ENCODE measurements around the gene ARFIP1.
A peak's percentile ranks its signal among the peaks of the same experiment; 100 is the strongest.

Gene ARFIP1

DNA sequence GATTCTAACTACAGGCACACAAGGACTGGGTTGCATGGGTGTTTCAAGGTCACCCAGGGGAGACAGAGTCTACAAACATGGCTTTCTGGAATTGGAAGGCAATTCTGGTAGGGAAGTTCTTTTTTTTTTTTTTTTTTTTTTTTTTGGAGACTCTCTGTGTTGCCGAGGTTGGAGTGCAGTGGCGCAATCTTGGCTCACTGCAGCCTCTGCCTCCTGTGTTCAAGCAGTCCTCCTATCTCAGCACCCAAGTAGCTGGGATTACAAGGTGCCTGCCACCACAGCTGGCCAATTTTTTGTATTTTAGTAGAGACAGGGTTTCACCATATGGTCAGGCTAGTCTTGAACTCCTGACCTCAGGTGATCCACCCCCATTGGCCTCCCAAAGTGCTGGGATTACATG lies 140.1 kb downstream of the ARFIP1 start:
- TF ChIP-seq, protein P1, sequence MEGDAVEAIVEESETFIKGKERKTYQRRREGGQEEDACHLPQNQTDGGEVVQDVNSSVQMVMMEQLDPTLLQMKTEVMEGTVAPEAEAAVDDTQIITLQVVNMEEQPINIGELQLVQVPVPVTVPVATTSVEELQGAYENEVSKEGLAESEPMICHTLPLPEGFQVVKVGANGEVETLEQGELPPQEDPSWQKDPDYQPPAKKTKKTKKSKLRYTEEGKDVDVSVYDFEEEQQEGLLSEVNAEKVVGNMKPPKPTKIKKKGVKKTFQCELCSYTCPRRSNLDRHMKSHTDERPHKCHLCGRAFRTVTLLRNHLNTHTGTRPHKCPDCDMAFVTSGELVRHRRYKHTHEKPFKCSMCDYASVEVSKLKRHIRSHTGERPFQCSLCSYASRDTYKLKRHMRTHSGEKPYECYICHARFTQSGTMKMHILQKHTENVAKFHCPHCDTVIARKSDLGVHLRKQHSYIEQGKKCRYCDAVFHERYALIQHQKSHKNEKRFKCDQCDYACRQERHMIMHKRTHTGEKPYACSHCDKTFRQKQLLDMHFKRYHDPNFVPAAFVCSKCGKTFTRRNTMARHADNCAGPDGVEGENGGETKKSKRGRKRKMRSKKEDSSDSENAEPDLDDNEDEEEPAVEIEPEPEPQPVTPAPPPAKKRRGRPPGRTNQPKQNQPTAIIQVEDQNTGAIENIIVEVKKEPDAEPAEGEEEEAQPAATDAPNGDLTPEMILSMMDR (IDR thresholded peaks at IDR 0.05; ENCODE audit: insufficient read depth, low read depth, low read length, missing control alignments), result no peak
- DNase-seq (ENCODE audit: low read depth), result no peak
- H3K4me3 ChIP-seq (ENCODE audit: low read depth, low read length), result no peak overlapping the region

DNA sequence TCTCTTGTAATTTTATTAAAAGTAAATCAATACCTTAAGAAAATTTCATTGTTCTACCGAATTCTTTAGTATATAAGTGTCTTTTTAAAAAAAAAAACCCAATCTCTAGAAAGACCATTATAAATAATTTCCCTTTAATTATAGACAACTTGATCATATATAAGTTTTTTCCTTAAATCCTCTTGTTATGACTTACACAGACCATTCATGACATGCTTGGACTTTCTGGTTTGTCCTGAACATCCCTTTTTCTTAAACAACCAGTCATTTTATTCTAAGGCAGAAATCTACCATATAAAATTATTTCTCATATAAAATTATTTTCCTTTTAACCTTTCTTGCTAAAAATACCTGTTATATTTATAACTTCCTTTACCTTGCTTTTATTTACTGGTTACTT lies 141.0 kb downstream of the ARFIP1 start:
- TF ChIP-seq, protein P1 (IDR thresholded peaks at IDR 0.05; ENCODE audit: insufficient read depth, low read depth, low read length, missing control alignments), result no peak
- DNase-seq (ENCODE audit: low read depth), result no peak

DNA sequence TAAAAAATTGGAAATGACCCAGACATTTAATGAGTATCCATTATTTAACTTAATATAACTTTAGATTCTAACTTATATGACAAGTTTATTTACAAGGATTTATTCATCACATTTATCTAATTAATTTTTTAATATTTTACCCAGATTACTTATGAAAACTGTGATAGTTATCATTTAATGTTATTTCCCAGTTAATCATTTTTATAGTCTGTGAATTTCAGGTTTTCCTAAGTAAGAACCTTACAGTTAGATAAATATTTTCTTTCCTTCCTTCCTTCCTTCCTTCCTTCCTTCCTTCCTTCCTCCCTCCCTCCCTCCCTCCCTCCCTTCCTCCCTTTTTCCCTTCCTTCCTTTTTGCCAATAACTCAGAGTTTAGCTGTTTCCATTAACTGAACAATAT lies 141.5 kb downstream of the ARFIP1 start:
- no peak for DNase-seq (ENCODE audit: low read depth)
- no peak overlapping the region for H3K4me3 ChIP-seq (ENCODE audit: low read depth, low read length)
- TF ChIP-seq, protein P1 (IDR thresholded peaks at IDR 0.05; ENCODE audit: insufficient read depth, low read depth, low read length, missing control alignments), result no peak

More for the DNA sequence above, 141.0 kb downstream of the ARFIP1 start:
- no peak overlapping the region for H3K4me3 ChIP-seq (ENCODE audit: low read depth, low read length)

DNA sequence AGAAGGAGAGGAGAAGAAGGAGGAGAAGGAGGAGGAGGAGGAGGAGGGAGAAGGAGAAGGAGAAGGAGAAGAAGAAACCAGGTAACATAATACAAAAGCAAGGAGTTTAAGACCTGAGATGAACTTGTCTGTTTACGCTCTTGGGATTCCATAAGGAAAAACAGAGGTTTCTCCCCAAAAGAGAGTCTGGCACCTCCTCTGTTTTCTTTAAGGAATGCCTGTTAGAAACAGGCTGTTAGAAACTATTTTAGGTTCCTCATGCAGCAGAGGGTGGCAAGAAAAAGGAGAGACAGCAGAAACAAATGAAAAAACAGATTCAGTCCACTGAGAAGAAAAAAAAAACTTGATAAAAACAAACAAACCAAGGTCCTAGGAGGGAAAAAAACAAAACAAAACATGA lies 146.1 kb downstream of the ARFIP1 start:
- DNase-seq (ENCODE audit: low read depth), result no peak
- no peak overlapping the region for H3K4me3 ChIP-seq (ENCODE audit: low read depth, low read length)
- TF ChIP-seq, protein P1 (IDR thresholded peaks at IDR 0.05; ENCODE audit: insufficient read depth, low read depth, low read length, missing control alignments), result no peak

DNA sequence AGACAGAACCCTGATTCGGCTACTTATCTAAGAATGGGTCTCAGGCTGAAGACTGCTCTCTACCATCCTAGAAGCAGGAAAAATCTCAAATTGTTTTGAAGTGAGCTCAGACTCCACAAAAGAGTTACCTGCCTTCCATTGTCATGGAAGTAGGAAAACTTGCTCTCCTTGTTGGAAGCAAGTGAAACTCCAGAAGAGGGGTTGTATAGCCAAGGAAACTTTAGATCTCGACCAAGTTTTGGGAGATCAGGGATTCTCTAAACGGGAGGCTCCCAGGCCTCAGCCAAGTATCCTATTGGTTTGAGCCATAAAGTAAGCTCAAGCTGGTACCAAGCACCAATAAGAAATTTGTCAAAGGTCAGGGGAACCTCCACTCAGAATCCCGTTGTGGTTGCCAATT lies 147.2 kb downstream of the ARFIP1 start:
- TF ChIP-seq, protein P1 (IDR thresholded peaks at IDR 0.05; ENCODE audit: insufficient read depth, low read depth, low read length, missing control alignments), result no peak
- DNase-seq (ENCODE audit: low read depth), result no peak
- no peak overlapping the region for H3K4me3 ChIP-seq (ENCODE audit: low read depth, low read length)

DNA sequence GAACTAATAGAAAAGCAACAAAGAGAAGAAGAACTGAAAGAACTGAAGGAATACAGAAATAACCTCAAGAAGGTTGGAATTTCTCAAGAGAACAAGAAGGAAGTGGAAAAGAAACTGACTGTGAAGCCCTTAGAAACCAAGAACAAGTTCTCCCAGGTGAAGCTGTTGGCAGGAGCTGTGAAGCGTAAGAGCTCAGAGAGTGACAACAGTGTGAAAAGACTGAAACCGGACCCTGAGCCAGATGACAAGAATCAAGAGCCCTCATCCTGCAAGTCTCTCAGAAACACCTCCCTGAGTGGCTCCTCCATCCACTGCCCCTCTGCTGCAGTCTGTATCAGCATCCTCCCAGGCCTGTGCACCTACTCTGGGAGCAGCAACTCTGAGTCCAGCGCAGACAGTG lies 148.0 kb downstream of the ARFIP1 start:
- peak; percentile 26 for DNase-seq (ENCODE audit: low read depth)
- H3K4me3 ChIP-seq (ENCODE audit: low read depth, low read length), result no peak overlapping the region
- TF ChIP-seq, protein P1 (IDR thresholded peaks at IDR 0.05; ENCODE audit: insufficient read depth, low read depth, low read length, missing control alignments), result no peak

DNA sequence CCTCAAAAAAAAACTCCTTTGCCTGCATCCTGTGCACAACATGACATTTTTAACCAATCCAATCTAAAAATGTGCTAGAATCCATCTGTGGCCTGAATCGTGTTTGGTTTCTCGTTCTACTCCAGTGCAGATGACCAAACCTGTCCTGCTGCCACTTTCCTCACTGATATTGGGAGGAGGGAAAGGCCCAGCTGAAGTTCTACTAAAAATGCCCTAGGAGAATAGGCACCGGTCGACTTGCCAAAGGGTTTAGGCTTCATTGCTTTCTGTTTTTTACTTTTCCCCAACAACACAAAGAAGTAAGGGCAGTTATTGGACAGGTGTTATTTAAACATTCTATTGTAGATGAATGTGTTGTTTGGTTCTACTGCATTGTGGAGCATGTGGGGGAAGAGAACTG lies 148.5 kb downstream of the ARFIP1 start:
- no peak overlapping the region for H3K4me3 ChIP-seq (ENCODE audit: low read depth, low read length)
- TF ChIP-seq, protein P1 (IDR thresholded peaks at IDR 0.05; ENCODE audit: insufficient read depth, low read depth, low read length, missing control alignments), result no peak
- DNase-seq (ENCODE audit: low read depth), result no peak

Data from GM12865 (cell line).